SU-DHL-6 (cell line): Measurements from ENCODE around the gene ACHE.
A peak's percentile ranks its signal among the peaks of the same experiment; 100 is the strongest.

ENCODE experiments used
- H2AFZ ChIP-seq: fragments of 200-600 bp; sonication (generic); 2 replicates; pipeline ENCODE4 v1.6.1; 2014; ENCODE audit warnings: low read depth, mild to moderate bottlenecking, moderate library complexity, mixed read lengths, antibody characterized with exemption, low read length; ENCODE audit not compliant: severe bottlenecking
- H3F3A ChIP-seq: fragments of 200-600 bp; shearing (Covaris generic); 2 replicates; pipeline ENCODE4 v1.6.0; 2016; ENCODE audit warnings: antibody characterized with exemption, mild to moderate bottlenecking; ENCODE audit not compliant: insufficient read depth
- H3K27ac ChIP-seq: fragments of 200-600 bp; sonication (generic); 2 replicates; pipeline ENCODE4 v1.5.1; 2016; ENCODE audit warnings: low read depth, mild to moderate bottlenecking, low read length, moderate library complexity, mixed read lengths
- H3K27me3 ChIP-seq: fragments of 200-600 bp; sonication (generic), shearing (Covaris generic); 2 replicates; pipeline ENCODE4 v1.6.0; 2014; ENCODE audit warnings: mild to moderate bottlenecking, low read length
- H3K36me3 ChIP-seq: fragments of 200-600 bp; sonication (generic); 2 replicates; pipeline ENCODE4 v1.6.1; 2014; ENCODE audit warnings: mild to moderate bottlenecking, low read length, mixed read lengths
- H3K4me2 ChIP-seq: fragments of 300-600, 200-600 bp; shearing (Covaris generic), sonication (generic); 2 replicates; pipeline ENCODE4 v1.6.0; 2014; ENCODE audit warnings: low read length, low read depth, mild to moderate bottlenecking; ENCODE audit not compliant: poor library complexity, severe bottlenecking
- H3K4me3 ChIP-seq: fragments of 200-600 bp; sonication (generic); 2 replicates; pipeline ENCODE4 v1.5.1; 2014; ENCODE audit warnings: antibody characterized with exemption, low read length, mild to moderate bottlenecking, mixed read lengths; ENCODE audit not compliant: insufficient read depth, poor library complexity, severe bottlenecking
- H3K79me2 ChIP-seq: fragments of 200-600 bp; sonication (generic); 2 replicates; pipeline ENCODE4 v1.6.1; 2014; ENCODE audit warnings: mild to moderate bottlenecking, low read length, moderate library complexity; ENCODE audit not compliant: insufficient read depth
- H3K9ac ChIP-seq: fragments of 200-600 bp; sonication (generic); 2 replicates; pipeline ENCODE4 v1.7.0; 2014; ENCODE audit warnings: mild to moderate bottlenecking, low read length
- H3K9me2 ChIP-seq: fragments of 200-600 bp; sonication (generic); replicated peaks from 2 replicates; pipeline ENCODE4 v1.6.1; 2014; ENCODE audit warnings: low read length; ENCODE audit not compliant: insufficient read depth
- H3K9me3 ChIP-seq: fragments of 200-600 bp; sonication (generic); 2 replicates; pipeline ENCODE4 v1.6.1; 2014; ENCODE audit warnings: low read length, mixed read lengths; ENCODE audit not compliant: insufficient read depth
- H4K20me1 ChIP-seq: fragments of 200-600 bp; sonication (generic); 2 replicates; pipeline ENCODE4 v1.6.1; 2014; ENCODE audit warnings: low read depth, mild to moderate bottlenecking, antibody characterized with exemption, low read length, moderate library complexity, mixed read lengths
- EZH2phosphoT487 ChIP-seq: fragments of 200-600 bp; sonication (generic), shearing (Covaris generic); conservative IDR thresholded peaks from 2 replicates; pipeline ENCODE4 v1.6.1; 2018; ENCODE audit warnings: mild to moderate bottlenecking, antibody characterized with exemption, low read length, moderate library complexity, mixed read lengths
- TF ChIP-seq, protein P1 (sequence below): fragments of 200-600 bp; sonication (generic); IDR thresholded peaks from one replicate; pipeline ENCODE4 v1.5.1; 2017; ENCODE audit warnings: antibody characterized with exemption, mild to moderate bottlenecking, low read length, moderate library complexity; ENCODE audit not compliant: insufficient read depth, poor library complexity, severe bottlenecking

ACHE gene

DNA sequence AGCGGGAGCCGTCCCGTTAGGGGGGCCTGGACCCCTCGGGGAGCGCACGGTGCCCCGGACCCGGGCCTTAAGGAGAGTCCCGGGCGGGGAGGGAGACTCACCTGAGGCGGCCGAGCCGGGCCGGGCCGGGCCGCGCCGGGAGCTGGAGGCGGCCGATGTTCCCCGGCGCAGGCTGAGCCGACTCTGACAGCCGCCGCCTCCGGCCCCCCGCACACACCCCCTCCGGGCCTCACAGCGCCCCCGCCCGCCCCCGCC lies at the start of gene ACHE:
Gene ACHE (minus strand): TSS at position 188 of the 255 bp plus-strand sequence. CDS start 1,656 bp downstream, outside the sequence.
- Histone ChIP-seq H3K4me3 (no peak within 1 kb of the TSS), H3K4me2 (peak within 1 kb of the TSS; percentile 36), H2AFZ (no peak within 1 kb of the TSS), H3K79me2 (no peaks in the 10 kb centered on the region), H3K9me2 (no peaks in the 10 kb centered on the region), H3K9me3 (no peaks in the 10 kb centered on the region), H4K20me1 (no peaks in the 10 kb centered on the region), H3K27ac (no peak within 1 kb of the TSS), H3K36me3 (no peaks in the 10 kb centered on the region), H3F3A (peaks cover 4% of the 10 kb centered on the region; the same call in 1 of the 2 replicates), H3K27me3 (no peaks in the 10 kb centered on the region), H3K9ac (no peak within 1 kb of the TSS)
- TF ChIP-seq, protein P1, sequence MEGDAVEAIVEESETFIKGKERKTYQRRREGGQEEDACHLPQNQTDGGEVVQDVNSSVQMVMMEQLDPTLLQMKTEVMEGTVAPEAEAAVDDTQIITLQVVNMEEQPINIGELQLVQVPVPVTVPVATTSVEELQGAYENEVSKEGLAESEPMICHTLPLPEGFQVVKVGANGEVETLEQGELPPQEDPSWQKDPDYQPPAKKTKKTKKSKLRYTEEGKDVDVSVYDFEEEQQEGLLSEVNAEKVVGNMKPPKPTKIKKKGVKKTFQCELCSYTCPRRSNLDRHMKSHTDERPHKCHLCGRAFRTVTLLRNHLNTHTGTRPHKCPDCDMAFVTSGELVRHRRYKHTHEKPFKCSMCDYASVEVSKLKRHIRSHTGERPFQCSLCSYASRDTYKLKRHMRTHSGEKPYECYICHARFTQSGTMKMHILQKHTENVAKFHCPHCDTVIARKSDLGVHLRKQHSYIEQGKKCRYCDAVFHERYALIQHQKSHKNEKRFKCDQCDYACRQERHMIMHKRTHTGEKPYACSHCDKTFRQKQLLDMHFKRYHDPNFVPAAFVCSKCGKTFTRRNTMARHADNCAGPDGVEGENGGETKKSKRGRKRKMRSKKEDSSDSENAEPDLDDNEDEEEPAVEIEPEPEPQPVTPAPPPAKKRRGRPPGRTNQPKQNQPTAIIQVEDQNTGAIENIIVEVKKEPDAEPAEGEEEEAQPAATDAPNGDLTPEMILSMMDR: no peak
- TF ChIP-seq EZH2phosphoT487: no peak

DNA sequence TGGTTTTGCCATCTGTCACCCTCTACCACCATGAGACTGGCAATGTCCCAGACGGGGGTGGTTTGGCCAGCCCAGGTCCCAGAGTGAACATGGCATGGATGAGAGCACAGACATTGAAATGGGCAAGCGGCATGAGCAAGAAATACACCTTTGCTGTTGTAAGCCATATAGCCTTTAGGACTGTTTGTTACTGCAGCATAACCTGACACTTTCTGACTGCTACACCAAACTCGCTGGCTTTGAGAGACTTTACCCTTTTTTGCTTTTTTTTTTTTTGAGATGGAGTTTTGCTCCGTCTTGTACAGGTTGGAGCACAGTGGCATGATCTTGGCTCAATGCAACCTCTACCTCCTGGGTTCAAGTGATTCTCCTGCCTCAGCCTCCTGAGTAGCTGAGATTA lies 48.5 kb upstream of the ACHE start:
- Histone ChIP-seq H3K27me3 (no peaks in the 10 kb centered on the region; the same call in 1 of the 2 replicates), H3K9ac (no peak overlapping the region), H3K36me3 (no peaks in the 10 kb centered on the region), H4K20me1 (no peaks in the 10 kb centered on the region), H3K4me2 (no peak overlapping the region), H3K27ac (no peak overlapping the region), H3K79me2 (no peaks in the 10 kb centered on the region), H3K9me2 (no peaks in the 10 kb centered on the region), H3F3A (no peaks in the 10 kb centered on the region), H3K9me3 (no peaks in the 10 kb centered on the region), H3K4me3 (no peak overlapping the region), H2AFZ (no peak overlapping the region)
- TF ChIP-seq, protein P1: no peak
- TF ChIP-seq EZH2phosphoT487: no peak

DNA sequence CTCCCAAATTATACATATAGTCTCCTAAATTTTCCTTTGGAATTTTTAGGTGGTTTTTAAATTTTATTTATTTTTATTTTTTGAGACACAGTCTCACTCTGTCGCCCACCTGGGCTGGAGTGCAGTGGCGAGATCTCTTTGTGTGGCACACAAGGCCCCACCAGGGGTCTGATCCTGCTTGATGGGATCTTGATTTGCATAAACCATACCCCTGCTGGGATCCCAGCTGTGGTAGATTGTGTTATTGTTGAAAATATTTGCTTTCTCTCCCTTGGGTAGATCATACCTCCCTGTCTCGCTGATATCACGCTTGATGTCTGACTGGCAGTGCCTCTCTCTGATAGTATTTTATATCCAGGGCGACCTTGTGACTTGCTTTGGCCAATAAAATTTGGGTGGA lies 48.0 kb upstream of the ACHE start:
- Histone ChIP-seq H3K27me3 (no peaks in the 10 kb centered on the region; the same call in 1 of the 2 replicates), H3K9ac (no peak overlapping the region), H3K9me3 (no peaks in the 10 kb centered on the region), H3K9me2 (no peaks in the 10 kb centered on the region), H4K20me1 (no peaks in the 10 kb centered on the region), H3K36me3 (no peaks in the 10 kb centered on the region), H3K4me2 (no peak overlapping the region), H3K4me3 (no peak overlapping the region), H3K79me2 (no peaks in the 10 kb centered on the region), H2AFZ (no peak overlapping the region), H3F3A (no peaks in the 10 kb centered on the region), H3K27ac (no peak overlapping the region)
- TF ChIP-seq, protein P1: no peak
